Central memory CD4-positive, alpha-beta T cell (primary cell): ENCODE data around the gene SEMA4G.

Experiments
- DNase-seq: peaks from one replicate; pipeline ENCODE4 v3.0.0; 2022

Gene SEMA4G

GRCh38 chr10:101007915-101008822, 38.9 kb downstream of the SEMA4G start:
- no peak for DNase-seq

- no peak for DNase-seq
Observed at GRCh38 chr10:101008823-101009423, 39.6 kb downstream of the SEMA4G start.

- no peak for DNase-seq
Observed at GRCh38 chr10:101010329-101010728, 41.0 kb downstream of the SEMA4G start.

DNA sequence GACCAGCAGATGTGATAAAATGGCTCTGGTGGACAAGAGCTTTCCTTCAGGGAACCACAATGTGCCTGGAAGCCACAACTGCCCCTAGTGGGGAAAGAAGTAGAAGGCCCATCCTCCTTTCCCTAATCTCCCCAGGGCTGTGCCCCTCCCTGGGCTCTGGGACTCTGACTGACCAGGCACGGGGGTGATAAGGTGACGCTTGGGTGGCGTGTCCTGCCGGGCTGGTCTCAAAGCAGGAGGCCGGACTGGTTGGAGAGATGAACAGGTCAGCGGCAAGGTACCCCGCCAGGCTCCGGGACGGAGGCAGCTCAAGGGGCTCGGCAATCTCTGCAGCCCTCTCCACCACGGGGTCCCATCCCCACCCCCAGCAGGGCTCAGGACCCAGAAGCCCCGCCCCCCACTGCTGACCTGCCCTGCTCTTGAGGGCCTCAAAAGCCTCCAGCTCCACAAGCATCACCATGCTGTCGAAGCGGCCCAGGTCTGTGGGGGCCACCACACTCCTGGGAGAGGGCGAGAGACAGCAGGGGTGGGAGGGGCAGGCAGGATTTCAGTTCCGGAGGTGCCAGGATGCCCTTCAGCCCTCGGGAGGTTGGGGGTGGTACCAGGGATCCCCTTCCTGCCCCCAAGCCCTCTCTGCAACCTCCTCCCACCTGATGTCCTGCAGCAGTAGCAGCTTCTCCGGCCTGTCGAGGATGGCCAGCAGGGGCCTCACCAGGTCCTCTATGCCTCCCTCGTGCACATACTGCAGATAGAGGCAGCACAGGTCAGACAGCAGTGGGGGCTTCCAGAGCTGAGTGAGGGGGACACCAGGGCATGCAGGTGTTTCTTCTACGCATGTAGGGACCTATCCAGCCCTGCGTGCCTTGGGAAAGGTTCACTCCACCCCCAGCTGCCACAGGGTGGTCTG, 42.5 kb downstream of the SEMA4G start:
- no peak for DNase-seq

DNA sequence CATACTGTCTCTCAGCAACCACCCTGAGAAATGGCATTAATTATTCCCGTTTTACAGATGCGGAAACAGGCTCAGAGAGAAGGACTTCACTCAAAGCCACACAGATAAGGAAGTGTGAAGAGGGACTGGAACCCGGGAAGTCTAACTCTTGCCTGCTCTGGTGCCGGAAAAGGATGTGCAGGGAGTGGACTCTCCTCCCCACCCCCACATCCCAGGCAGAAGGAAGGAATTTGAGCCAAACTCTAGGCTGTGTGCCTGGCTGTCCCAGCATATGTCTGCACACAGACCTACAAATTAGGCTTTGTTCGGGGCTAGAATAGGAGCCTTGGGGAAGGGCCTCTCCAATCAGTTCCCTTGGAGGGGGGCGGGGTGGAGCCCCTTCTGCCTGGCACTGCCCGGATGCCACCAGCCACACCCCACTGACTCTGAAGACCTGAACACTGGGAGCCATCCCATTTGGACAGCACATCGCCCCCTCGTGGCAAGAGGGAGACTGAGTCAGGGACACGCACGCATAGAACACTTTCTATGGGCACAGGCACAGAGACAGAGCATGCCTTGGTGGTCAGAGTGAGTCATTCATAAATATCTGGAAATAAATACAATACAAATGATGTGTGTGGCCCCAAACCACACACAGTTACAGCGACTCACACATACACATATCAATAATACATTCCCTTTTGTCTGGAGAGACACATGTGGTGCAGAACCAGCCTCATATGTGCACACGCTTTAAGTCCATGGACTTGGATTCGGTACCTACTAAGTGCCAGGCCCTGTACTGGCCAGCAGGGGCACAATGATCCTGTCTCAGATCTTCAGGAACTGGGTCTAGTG, 43.4 kb downstream of the SEMA4G start:
- DNase-seq, result peak; percentile 68

- DNase-seq, result no peak
Observed at GRCh38 chr10:101013365-101013825, 44.1 kb downstream of the SEMA4G start.

DNA sequence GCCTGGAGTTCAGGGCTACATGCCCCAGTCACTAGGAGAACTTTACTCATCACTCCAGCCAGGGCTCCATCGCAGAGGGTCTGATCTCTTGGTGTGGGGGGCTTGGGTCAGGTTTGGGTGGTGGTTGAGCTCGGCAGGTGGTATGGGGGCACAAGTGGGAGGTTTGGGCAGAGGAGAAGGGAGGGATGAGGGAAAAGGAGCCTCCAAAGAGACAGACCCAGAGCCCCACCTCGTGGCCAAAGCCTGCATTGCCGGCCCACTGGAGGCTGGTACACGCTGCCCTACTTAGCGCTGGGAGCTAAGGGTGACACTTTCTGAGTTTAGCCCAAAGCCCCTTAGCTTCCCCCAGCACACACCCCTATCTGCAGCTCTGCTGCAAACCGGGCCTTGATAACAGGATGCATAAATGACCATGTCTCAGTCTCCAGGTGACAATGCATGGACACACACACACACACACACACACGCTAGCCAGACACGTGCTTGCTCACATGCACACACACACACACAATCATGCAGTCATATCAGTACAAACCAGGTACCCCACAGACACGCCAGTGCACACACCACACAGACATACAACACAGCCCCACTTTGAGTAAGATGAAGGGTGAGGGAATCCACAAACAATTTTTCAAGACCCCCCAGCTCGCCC, 45.1 kb downstream of the SEMA4G start:
- DNase-seq, result peak; percentile 60

DNA sequence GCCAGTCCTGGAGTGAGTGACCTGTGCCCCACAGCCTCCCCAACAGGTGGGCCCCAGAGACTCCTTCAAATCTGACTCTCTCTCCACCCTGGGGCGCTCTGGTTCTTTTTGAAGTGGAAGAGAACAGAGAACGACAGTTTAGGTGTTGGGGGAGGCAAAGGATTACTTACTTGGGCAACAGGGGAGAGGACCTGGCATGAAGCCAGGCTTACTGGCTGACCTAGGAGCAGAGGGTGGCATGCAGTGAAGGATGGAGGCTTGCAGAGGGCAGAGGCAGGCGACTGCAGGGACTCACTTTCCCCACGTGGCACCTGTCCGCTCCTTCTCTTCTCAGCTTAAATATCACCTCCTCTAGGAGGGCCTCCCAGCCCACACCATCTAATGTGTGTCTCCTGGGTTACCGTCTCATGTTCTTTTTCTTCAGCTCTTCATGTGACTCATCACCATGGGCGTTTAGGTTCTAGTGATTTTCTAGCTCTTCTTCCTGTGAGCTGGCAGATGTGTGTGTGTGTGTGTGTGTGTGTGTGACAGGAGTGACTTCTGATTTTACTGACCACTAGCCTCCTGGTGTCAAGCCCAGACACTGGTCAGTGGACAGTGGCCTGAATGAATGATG, 45.8 kb downstream of the SEMA4G start:
- no peak for DNase-seq

DNA sequence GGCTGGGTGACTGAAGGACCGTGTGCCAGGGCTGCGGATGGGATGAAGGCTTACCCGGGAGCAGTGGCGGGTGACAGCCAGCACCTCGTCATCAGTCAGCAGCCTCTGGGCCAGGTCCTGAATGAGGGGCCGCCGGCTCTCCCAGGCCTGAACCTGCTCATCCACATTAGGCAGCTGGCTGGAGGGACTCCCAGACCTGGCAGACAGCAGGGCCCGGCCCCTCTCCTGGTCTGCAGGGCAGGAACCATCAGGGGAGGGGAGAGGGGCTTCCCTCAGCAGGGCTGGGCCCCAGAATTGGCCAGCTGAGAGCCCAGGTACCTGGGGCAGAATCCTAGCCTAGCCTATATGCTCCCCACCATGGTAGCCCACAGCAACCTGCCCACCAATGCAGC, 46.3 kb downstream of the SEMA4G start:
- no peak for DNase-seq

- no peak for DNase-seq
Observed at GRCh38 chr10:101016814-101017213, 47.5 kb downstream of the SEMA4G start.

- no peak for DNase-seq
Observed at GRCh38 chr10:101018118-101018599, 48.9 kb downstream of the SEMA4G start.

- DNase-seq, result peak; percentile 56
Observed at GRCh38 chr10:101018600-101019439, 49.5 kb downstream of the SEMA4G start.
